Caco-2 (cell line): Measurements from ENCODE around the gene PCDHA13. TPM values are rescaled to one million over a fixed set of nuclear protein-coding genes. Genes with fewer than 3 reads are reported as not detected.
"Not testable (repeated sequence)": the region's sequence is repeated elsewhere in the genome, so short reads cannot be mapped to it uniquely, and the experiment has no call there.

Experiments
- BruUV-seq: library from RNA; stranded (reverse); fragments of 400-500 nt; replicated peaks from 2 replicates; lab custom pipeline; 2021; lab: Mats Ljungman, UMichigan
- CTCF ChIA-PET: fragments of 300-600 bp; sonication (Branson Sonifier 250); formaldehyde crosslinking; loops from one replicate; lab custom pipeline; 2022; ENCODE audit warnings: antibody characterized with exemption; lab: Charles Lee
- POLR2A ChIA-PET: fragments of 300-600 bp; sonication (Branson Sonifier 250); formaldehyde crosslinking; loops from one replicate; lab custom pipeline; 2022; ENCODE audit warnings: antibody characterized with exemption; lab: Charles Lee
- DNase-seq, 2 experiments: peaks; one replicate each; pipeline versions ENCODE4 v3.0.0 to v3.0.0-alpha.2; 2020 to 2022
- H3K27me3 ChIP-seq: replicated peaks from 2 replicates; pipeline ENCODE4 v1.6.0; 2011; ENCODE audit warnings: low read length; ENCODE audit not compliant: control insufficient read depth, insufficient read depth
- H3K36me3 ChIP-seq: 2 replicates; pipeline ENCODE4 v1.5.1; 2011; ENCODE audit warnings: low read length; ENCODE audit not compliant: control insufficient read depth, insufficient read depth
- H3K4me1 ChIP-seq: fragments of 250-450 bp; sonication (Bioruptor Pico); 2 replicates; pipeline ENCODE4 v1.5.1; 2020; ENCODE audit warnings: mild to moderate bottlenecking
- H3K4me3 ChIP-seq: 2 replicates; pipeline ENCODE4 v1.5.1; 2011; ENCODE audit warnings: low read depth, mild to moderate bottlenecking, control low read depth, low read length
- H3K9me3 ChIP-seq: fragments of 250-450 bp; sonication (Bioruptor Pico); 2 replicates; pipeline ENCODE4 v1.5.1; 2020; ENCODE audit warnings: mild to moderate bottlenecking, moderate library complexity
- H3K27ac Mint-ChIP-seq: one replicate; pipeline ENCODE4 v1.8.0; 2022; ENCODE audit warnings: mixed read lengths; ENCODE audit not compliant: unreplicated experiment
- H3K27me3 Mint-ChIP-seq: one replicate; pipeline ENCODE4 v1.8.0; 2022; ENCODE audit warnings: mixed read lengths; ENCODE audit not compliant: insufficient read depth, unreplicated experiment
- H3K36me3 Mint-ChIP-seq: one replicate; pipeline ENCODE4 v1.8.0; 2022; ENCODE audit warnings: mild to moderate bottlenecking, mixed read lengths; ENCODE audit not compliant: insufficient read depth, unreplicated experiment
- H3K4me1 Mint-ChIP-seq: one replicate; pipeline ENCODE4 v1.8.0; 2022; ENCODE audit warnings: low read depth, mixed read lengths; ENCODE audit not compliant: unreplicated experiment
- H3K4me3 Mint-ChIP-seq: one replicate; pipeline ENCODE4 v1.8.0; 2022; ENCODE audit warnings: mild to moderate bottlenecking, moderate library complexity, mixed read lengths; ENCODE audit not compliant: unreplicated experiment
- H3K9me3 Mint-ChIP-seq: one replicate; pipeline ENCODE4 v1.8.0; 2022; ENCODE audit warnings: mixed read lengths; ENCODE audit not compliant: unreplicated experiment
- CTCF ChIP-seq, 2 experiments: fragments of 200-600 bp in 1 of 2; IDR thresholded peaks; 1 replicate in 1 of 2; 2 replicates in 1 of 2; pipeline versions ENCODE4 v1.5.1 to v1.8.0; 2011 to 2022; ENCODE audit warnings: antibody characterized with exemption in 1 of 2, control low read depth in 1 of 2, inconsistent platforms in 1 of 2, low read depth in 1 of 2, low read length in 1 of 2, mild to moderate bottlenecking in 1 of 2, moderate library complexity in 1 of 2; ENCODE audit not compliant: insufficient read depth in 1 of 2, severe bottlenecking in 1 of 2, unreplicated experiment in 1 of 2
- intact Hi-C: fragments of 100-400 bp; cut with micrococcal nuclease; formaldehyde crosslinking; loops from one replicate; pipeline ENCODE4 v1.10.0; 2022; ENCODE audit not compliant: unreplicated experiment
- total RNA-seq: library from RNA; stranded (reverse); gene quantifications from 2 replicates; pipeline ENCODE4 v1.2.3, GENCODE V29; 2022

PCDHA13 gene
- total RNA-seq, 1 experiment from 2014 or later = not detected

GRCh38 chr5:140875085-140876065, 6.5 kb upstream of the PCDHA13 start, which contains the start of gene PCDHA12:
Gene PCDHA12 (plus strand): TSS chr5:140875308. CDS start chr5:140875473, 165 bp downstream.
- no peak for DNase-seq
- no peaks in the 10 kb centered on the region for H3K27me3 Mint-ChIP-seq
- no peak within 1 kb of the TSS for H3K4me3 ChIP-seq
- intact Hi-C loops = no loop called here
- 0 out of 2 replicates have a peak, but pooled peaks cover 4% of the 10 kb centered on the region for H3K9me3 ChIP-seq
- POLR2A ChIA-PET = no interaction called here
- CTCF ChIA-PET = no interaction called here
- TF ChIP-seq CTCF (IDR thresholded peaks at IDR 0.05; ENCODE audit: insufficient read depth in 1 of 2, low read depth in 1 of 2, low read length in 1 of 2, severe bottlenecking in 1 of 2, unreplicated experiment in 1 of 2) = no peak
- BruUV-seq = no TSS peak
- H3K4me1 Mint-ChIP-seq = no peaks in the 10 kb centered on the region
- no peaks in the 10 kb centered on the region for H3K4me1 ChIP-seq
- no peaks in the 10 kb centered on the region for H3K27me3 ChIP-seq
- no peaks in the 10 kb centered on the region for H3K36me3 Mint-ChIP-seq
- no peak within 1 kb of the TSS for H3K27ac Mint-ChIP-seq
- H3K4me3 Mint-ChIP-seq = no peak within 1 kb of the TSS
- H3K9me3 Mint-ChIP-seq = peaks cover 7% of the 10 kb centered on the region
- no peaks in the 10 kb centered on the region for H3K36me3 ChIP-seq

- H3K4me3 Mint-ChIP-seq, intact Hi-C loops, CTCF ChIA-PET, POLR2A ChIA-PET, BruUV-seq, H3K27me3 Mint-ChIP-seq, H3K27me3 ChIP-seq, H3K27ac Mint-ChIP-seq, H3K4me3 ChIP-seq, H3K4me1 ChIP-seq, H3K36me3 Mint-ChIP-seq, H3K36me3 ChIP-seq, H3K4me1 Mint-ChIP-seq, H3K9me3 ChIP-seq, DNase-seq: not testable (repeated sequence)
- H3K9me3 Mint-ChIP-seq = peaks cover 15% of the 10 kb centered on the region
Measured at GRCh38 chr5:140876541-140877261, 5.2 kb upstream of the PCDHA13 start.

- peaks cover 15% of the 10 kb centered on the region for H3K9me3 Mint-ChIP-seq
- no peaks in the 10 kb centered on the region for H3K27me3 Mint-ChIP-seq
- DNase-seq = no peak
- Histone ChIP-seq H3K36me3 (no peaks in the 10 kb centered on the region), H3K4me1 (no peaks in the 10 kb centered on the region), H3K9me3 (peaks cover 4% of the 10 kb centered on the region; the same call in 1 of the 2 replicates), H3K4me3 (no peak overlapping the region), H3K27me3 (no peaks in the 10 kb centered on the region)
- no peak overlapping the region for H3K4me3 Mint-ChIP-seq
- TF ChIP-seq CTCF (IDR thresholded peaks at IDR 0.05; ENCODE audit: insufficient read depth in 1 of 2, low read depth in 1 of 2, low read length in 1 of 2, severe bottlenecking in 1 of 2, unreplicated experiment in 1 of 2) = no peak
- BruUV-seq = no TSS peak
- CTCF ChIA-PET = no interaction called here
- intact Hi-C loops = no loop called here
- no peaks in the 10 kb centered on the region for H3K4me1 Mint-ChIP-seq
- no peak overlapping the region for H3K27ac Mint-ChIP-seq
- POLR2A ChIA-PET = no interaction called here
- no peaks in the 10 kb centered on the region for H3K36me3 Mint-ChIP-seq
Measured at GRCh38 chr5:140877262-140877581, 4.7 kb upstream of the PCDHA13 start.
